ENCODE data around the gene SS18L1.
A peak's percentile ranks its signal among the peaks of the same experiment; 100 is the strongest.

Gene SS18L1

GRCh38 chr20:62120990-62121775 lies 22.4 kb upstream of the SS18L1 start:
- DNase-seq, result no peak

- peak; percentile 97 for DNase-seq
Observed at GRCh38 chr20:62121776-62122653, 21.6 kb upstream of the SS18L1 start, which contains the start of gene LSM14B. TSS of gene LSM14B (plus strand) at chr20:62122475. CDS start at chr20:62122667, 192 bp downstream.

DNA sequence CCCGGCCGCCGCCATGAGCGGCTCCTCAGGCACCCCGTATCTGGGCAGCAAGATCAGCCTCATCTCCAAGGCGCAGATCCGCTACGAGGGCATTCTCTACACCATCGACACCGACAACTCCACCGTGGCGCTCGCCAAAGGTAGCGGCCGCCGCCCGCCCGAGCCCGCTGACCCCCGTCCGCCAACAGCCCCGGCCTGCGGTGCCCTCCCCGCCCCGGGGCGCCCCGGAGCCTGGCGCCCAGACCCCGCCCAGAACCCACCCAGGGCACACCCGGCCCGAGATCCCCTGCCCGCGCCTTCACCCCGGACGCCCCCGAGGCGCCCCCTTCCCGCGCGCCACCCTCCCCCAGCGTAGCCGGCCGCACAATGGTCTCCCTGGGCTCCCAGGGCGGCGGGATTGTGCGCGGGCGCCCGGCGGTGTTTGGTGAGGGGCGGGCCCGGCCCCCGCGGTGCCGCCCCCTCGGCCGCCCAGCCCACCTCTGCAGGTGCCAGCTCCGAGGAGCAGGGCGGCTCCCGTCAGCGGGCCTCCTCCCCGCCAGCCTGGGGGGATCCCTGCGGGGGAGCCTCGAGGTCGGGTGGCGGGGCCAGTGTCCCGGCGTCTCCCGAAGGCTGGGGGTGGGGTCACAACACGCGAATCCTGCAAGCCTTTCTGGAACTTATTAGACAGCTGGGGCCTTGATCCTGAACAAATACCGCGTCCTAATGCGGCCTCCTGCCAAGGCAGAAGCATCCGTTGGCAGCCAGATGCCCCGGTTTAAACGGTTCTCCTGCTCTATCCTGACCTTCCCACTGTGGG lies 20.7 kb upstream of the SS18L1 start:
- peak; percentile 29 for DNase-seq

- no peak for DNase-seq
Observed at GRCh38 chr20:62123450-62124118, 20.0 kb upstream of the SS18L1 start.

DNA sequence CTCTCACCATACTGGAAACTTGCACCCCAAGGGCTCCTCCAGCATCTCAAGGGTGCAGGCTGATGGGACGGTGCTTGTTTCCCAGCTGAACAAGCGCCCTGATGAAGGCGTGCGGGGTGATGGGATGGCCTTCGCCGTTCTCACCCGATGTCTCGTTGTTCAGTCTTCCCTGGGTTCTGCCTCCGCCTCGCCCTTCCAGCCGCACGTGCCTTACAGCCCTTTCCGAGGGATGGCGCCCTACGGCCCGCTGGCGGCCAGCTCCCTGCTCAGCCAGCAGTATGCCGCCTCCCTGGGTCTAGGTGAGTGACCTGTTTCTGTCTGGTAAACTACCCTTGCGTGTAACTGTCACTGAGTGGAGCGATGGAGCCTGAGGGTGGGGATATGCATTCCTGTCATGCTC lies 17.4 kb upstream of the SS18L1 start:
- DNase-seq, result no peak

- DNase-seq, result no peak
Observed at GRCh38 chr20:62127799-62128198, 15.8 kb upstream of the SS18L1 start.

- no peak for DNase-seq
Observed at GRCh38 chr20:62128502-62128901, 15.1 kb upstream of the SS18L1 start.

DNA sequence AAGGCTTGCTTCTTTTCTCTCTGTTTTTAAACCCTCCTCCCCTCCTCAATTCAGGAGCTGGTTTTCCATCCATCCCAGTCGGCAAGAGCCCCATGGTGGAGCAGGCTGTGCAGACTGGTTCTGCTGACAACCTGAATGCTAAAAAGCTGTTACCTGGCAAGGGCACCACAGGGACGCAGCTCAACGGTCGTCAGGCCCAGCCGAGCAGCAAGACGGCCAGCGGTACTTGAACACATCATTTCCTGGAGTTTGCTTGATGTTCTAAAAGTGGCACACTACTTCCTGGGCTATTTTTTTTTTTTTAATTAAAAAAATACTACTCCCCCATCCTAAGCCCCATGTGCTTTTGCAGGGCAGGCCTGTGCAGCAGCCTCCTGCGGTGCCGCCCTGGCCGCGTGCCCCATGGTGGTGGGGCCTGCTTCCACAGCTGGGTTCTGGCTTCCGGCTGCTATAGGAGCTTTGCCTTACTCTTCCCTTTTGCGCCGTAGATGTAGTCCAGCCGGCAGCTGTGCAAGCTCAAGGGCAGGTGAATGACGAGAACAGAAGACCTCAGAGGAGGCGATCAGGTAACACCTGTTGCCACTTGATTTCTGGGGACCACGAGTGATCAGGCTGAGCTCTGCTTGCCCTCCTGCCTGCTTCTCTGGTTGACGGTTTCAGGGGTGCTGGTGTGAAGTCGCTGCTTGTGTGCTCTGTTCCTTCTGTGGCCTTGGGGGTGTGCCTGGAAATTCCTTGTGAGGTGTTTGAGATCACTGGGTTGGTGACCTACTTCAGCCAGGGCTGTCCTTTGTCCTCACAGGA lies 13.6 kb upstream of the SS18L1 start:
- no peak for DNase-seq

DNA sequence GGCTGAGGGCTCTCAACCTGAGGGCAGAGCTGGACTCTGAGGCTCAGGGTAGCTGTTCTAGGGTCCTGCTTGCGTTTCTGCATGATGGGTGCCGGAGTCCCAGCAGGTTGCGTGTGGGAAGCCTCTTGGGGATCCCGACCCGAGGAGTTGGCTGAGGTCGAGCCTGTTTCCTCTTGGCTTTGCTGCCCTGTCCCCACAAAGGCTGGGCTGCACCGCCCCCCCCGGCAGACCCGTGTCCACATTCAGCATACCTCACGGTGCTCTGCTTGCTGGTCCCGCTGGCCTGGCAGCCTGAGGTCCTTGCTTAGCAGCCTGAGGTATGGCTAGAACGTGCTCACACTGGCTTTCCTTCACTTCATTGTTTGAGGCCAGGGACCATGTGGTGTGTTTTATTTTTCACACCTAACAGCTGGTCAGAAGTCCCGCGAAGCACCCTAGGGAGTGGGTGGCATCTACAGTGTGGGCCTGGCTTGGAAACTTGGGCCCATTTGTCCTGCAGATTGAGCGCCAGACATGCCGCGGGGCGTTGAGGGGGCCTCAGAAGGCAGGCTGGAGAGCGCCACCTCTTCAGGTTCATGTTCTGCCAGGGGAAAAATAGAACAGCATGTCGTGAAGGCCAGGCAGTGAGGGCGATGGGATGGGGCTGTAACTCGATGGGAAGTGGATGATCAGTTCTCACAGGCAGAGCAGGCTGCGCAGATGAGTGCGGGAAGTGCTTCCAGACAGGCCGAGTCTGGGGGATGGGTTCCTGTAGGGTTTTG lies 11.8 kb upstream of the SS18L1 start:
- DNase-seq, result no peak

DNA sequence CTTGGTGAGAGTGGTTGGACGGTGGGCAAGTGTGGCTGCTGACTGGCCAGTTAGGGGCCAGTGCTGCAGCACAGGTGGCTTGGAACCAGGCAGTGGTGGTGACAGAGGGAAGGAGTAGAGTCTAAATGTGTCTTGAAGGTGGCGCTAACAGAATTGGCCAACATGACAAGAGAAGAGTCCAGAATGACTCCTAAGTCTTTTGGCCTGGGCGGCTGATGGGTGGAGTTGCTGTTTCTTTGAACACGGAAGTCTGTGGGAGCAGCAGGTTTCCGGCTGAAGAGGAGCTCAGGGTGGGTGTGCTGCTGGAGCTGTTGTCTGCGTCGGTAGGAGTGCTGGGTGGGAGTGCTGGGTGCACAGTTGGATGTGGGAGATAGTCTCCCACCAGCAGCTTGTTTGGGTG lies 11.1 kb upstream of the SS18L1 start:
- no peak for DNase-seq

GRCh38 chr20:62133051-62133845 lies 10.3 kb upstream of the SS18L1 start:
- DNase-seq, result no peak

DNA sequence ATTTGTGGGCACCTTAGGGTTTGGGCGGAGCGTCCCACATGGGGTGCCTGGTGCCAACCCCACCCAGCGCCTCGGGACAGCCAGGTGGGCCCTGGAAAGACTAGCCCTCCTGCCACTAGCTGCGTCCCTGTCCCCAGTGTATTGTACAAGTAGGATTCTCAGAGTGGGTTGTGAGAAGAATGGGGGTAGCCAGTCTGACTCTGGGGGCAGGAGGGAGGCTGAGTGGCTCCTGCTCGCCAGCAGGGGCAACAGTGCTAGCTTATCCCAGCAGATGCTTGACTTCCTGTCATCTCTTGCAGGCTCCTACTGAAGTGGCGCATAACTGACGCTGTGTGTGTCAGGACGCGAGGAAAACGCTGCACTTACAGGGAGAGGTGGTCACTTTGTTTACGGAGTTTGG lies 9.7 kb upstream of the SS18L1 start:
- no peak for DNase-seq

DNA sequence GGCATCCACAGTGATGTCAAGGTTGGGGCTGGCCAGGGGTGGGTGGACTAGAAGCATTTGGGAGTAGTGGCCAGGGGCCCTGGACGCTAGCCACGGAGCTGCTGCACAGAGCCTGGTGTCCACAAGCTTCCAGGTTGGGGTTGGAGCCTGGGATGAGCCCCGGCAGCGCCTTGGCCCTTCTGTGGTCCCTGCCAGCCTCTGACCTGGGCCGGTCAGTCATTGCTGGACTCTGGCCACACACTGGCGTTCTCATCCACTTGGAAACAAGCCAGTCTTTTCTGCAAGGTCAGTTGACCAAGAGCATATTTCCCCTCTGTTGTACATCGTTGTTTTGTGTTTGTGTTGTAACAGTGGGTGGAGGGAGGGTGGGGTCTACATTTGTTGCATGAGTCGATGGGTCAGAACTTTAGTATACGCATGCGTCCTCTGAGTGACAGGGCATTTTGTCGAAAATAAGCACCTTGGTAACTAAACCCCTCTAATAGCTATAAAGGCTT lies 8.8 kb upstream of the SS18L1 start:
- DNase-seq, result no peak

DNA sequence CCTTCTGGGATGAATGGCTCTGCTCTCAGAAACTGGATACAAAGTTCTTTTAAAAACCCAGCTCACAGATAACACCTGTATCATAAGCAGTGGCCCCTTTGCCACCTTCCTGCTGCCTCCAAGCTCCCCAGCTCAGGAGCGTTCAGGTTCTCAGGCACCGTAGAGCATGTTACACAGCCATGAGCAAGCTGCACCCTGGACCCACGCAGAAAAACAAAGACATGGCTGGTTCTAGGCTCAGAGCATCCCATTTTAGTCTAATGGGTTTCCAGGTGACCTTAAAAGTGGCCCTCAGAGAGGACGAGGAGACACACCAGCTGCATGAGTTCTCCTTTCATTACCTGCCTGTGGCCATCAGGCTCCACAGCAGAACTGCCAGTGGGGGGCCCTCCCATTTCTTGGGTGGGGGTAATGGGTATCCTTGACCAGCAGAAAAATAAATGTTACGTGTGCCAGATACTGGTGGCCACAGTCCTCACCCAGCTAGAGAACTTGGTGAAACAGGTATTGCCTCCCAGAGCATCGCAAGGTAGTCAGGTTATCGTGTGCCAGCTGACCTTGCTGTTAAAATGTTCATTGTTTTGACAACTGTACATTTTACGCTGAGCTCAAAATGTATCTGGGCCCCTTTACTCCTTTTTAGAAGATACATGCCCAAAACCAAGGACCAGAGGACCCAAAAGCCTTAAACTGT lies 7.8 kb upstream of the SS18L1 start:
- no peak for DNase-seq

GRCh38 chr20:62136283-62137091 lies 7.1 kb upstream of the SS18L1 start:
- peak; percentile 60 for DNase-seq

GRCh38 chr20:62137092-62137384 lies 6.5 kb upstream of the SS18L1 start:
- no peak for DNase-seq

GRCh38 chr20:62137478-62138203 lies 5.9 kb upstream of the SS18L1 start:
- no peak for DNase-seq

GRCh38 chr20:62138204-62138543 lies 5.4 kb upstream of the SS18L1 start:
- DNase-seq, result no peak
